Mesenchymal stem cell (in vitro differentiated cells and primary cell): ENCODE results near the gene RFX1.

Source experiments
- DNase-seq: peaks from one replicate; pipeline ENCODE4 v3.0.0-alpha.2; 2013
- H2AFZ ChIP-seq: one replicate; pipeline ENCODE4 v1.6.1; 2013; ENCODE audit warnings: low read depth, mild to moderate bottlenecking, control low read depth, inconsistent platforms, low read length, moderate library complexity
- H2AK5ac ChIP-seq: 2 replicates; pipeline ENCODE4 v1.6.1; 2013; ENCODE audit warnings: low read length, moderate library complexity, mild to moderate bottlenecking, inconsistent platforms; ENCODE audit not compliant: severe bottlenecking
- H2BK120ac ChIP-seq: one replicate; pipeline ENCODE4 v1.6.1; 2013; ENCODE audit warnings: low read depth, mild to moderate bottlenecking, inconsistent platforms, low read length, moderate library complexity
- H2BK12ac ChIP-seq, 2 experiments: one replicate each; pipeline ENCODE4 v1.6.1; 2013; ENCODE audit warnings: inconsistent platforms in 2 of 2, low read length in 2 of 2, mild to moderate bottlenecking in 2 of 2, moderate library complexity in 2 of 2, control low read depth in 1 of 2
- H2BK15ac ChIP-seq: one replicate; pipeline ENCODE4 v1.6.1; 2013; ENCODE audit warnings: mild to moderate bottlenecking, low read depth, inconsistent platforms; ENCODE audit not compliant: poor library complexity, severe bottlenecking
- H2BK5ac ChIP-seq: 2 replicates; pipeline ENCODE4 v1.6.1; 2013; ENCODE audit warnings: low read depth, mild to moderate bottlenecking, low read length, control low read depth, inconsistent platforms; ENCODE audit not compliant: poor library complexity, severe bottlenecking
- H3K14ac ChIP-seq, 2 experiments: one replicate each; pipeline ENCODE4 v1.6.1; 2013; ENCODE audit warnings: inconsistent platforms in 2 of 2, low read length in 2 of 2, control low read depth in 1 of 2, mild to moderate bottlenecking in 1 of 2, moderate library complexity in 1 of 2
- H3K18ac ChIP-seq, 2 experiments: one replicate each; pipeline ENCODE4 v1.6.1; 2013; ENCODE audit warnings: inconsistent platforms in 2 of 2, low read length in 2 of 2, control low read depth in 1 of 2, low read depth in 1 of 2, mild to moderate bottlenecking in 1 of 2
- H3K23ac ChIP-seq, 2 experiments: one replicate each; pipeline ENCODE4 v1.6.1; 2013; ENCODE audit warnings: inconsistent platforms in 2 of 2, low read length in 2 of 2, mild to moderate bottlenecking in 2 of 2, moderate library complexity in 2 of 2, control low read depth in 1 of 2
- H3K27ac ChIP-seq: 2 replicates; pipeline ENCODE4 v1.5.1; 2013; ENCODE audit warnings: mild to moderate bottlenecking, moderate library complexity, low read length, control low read depth, inconsistent platforms; ENCODE audit not compliant: poor library complexity, severe bottlenecking
- H3K27me3 ChIP-seq, 2 experiments: 2 replicates each; pipeline versions ENCODE4 v1.6.1 to v1.7.0; 2013; ENCODE audit warnings: low read length in 2 of 2, mild to moderate bottlenecking in 2 of 2, moderate library complexity in 2 of 2, control low read depth in 1 of 2, inconsistent platforms in 1 of 2; ENCODE audit not compliant: control insufficient read depth in 1 of 2, insufficient read depth in 1 of 2
- H3K36me3 ChIP-seq, 2 experiments: 2 replicates each; pipeline versions ENCODE4 v1.6.1 to v1.7.0; 2013; ENCODE audit warnings: low read length in 2 of 2, control low read depth in 1 of 2, inconsistent platforms in 1 of 2, low read depth in 1 of 2, mild to moderate bottlenecking in 1 of 2; ENCODE audit not compliant: insufficient read depth in 2 of 2, control insufficient read depth in 1 of 2
- H3K4ac ChIP-seq, 2 experiments: one replicate each; pipeline ENCODE4 v1.6.1; 2013; ENCODE audit warnings: inconsistent platforms in 2 of 2, low read length in 2 of 2, mild to moderate bottlenecking in 2 of 2, moderate library complexity in 2 of 2, control low read depth in 1 of 2, low read depth in 1 of 2
- H3K4me1 ChIP-seq: 2 replicates; pipeline ENCODE4 v1.6.1; 2013; ENCODE audit warnings: low read depth, low read length, control low read depth; ENCODE audit not compliant: control insufficient read depth, insufficient read depth
- H3K4me2 ChIP-seq: 2 replicates; pipeline ENCODE4 v1.6.1; 2013; ENCODE audit warnings: low read length, mild to moderate bottlenecking, inconsistent platforms; ENCODE audit not compliant: poor library complexity, severe bottlenecking
- H3K4me3 ChIP-seq, 2 experiments: 2 replicates each; pipeline versions ENCODE4 v1.5.1 to v1.7.0; 2013; ENCODE audit warnings: low read length in 2 of 2, mild to moderate bottlenecking in 2 of 2, control low read depth in 1 of 2, low read depth in 1 of 2; ENCODE audit not compliant: insufficient read depth in 1 of 2
- H3K79me1 ChIP-seq: replicated peaks from 2 replicates; pipeline ENCODE4 v1.6.1; 2013; ENCODE audit warnings: mild to moderate bottlenecking, control low read depth, low read length, inconsistent platforms; ENCODE audit not compliant: poor library complexity, severe bottlenecking
- H3K9ac ChIP-seq: 2 replicates; pipeline ENCODE4 v1.7.0; 2013; ENCODE audit warnings: mild to moderate bottlenecking, low read length, moderate library complexity
- H3K9me3 ChIP-seq: 2 replicates; pipeline ENCODE4 v1.7.0; 2013; ENCODE audit warnings: mild to moderate bottlenecking, low read length; ENCODE audit not compliant: control insufficient read depth
- H4K8ac ChIP-seq: one replicate; pipeline ENCODE4 v1.6.1; 2013; ENCODE audit warnings: inconsistent platforms, mild to moderate bottlenecking, low read length, moderate library complexity
- H4K91ac ChIP-seq: one replicate; pipeline ENCODE4 v1.6.1; 2013; ENCODE audit warnings: mild to moderate bottlenecking, low read length, inconsistent platforms
- WGBS: methylation state at CpG from one replicate; pipeline ENCODE4 v1.1.7; 2013; ENCODE audit warnings: mixed read lengths; 5-methylcytosine and 5-hydroxymethylcytosine counted together

The RFX1 gene

GRCh38 chr19:13981988-13982501 is 24.1 kb downstream of the RFX1 start:
- peaks cover 34% of the 10 kb centered on the region for H3K4me1 ChIP-seq
- H3K9ac ChIP-seq = no peak overlapping the region
- H2BK12ac ChIP-seq = no peak overlapping the region
- no peak overlapping the region for H2BK15ac ChIP-seq
- 94% methylated on average over 17 of the region's 17 CpGs for WGBS
- no peak overlapping the region for H2AFZ ChIP-seq
- no peak overlapping the region for H4K91ac ChIP-seq
- peaks cover 0 to 8% of the 10 kb centered on the region in 2 experiments for H3K27me3 ChIP-seq
- H3K4me3 ChIP-seq = no peak overlapping the region
- H3K4ac ChIP-seq = no peak overlapping the region
- no peak overlapping the region for H3K4me2 ChIP-seq
- no peak overlapping the region for H2BK120ac ChIP-seq
- no peak overlapping the region for H3K14ac ChIP-seq
- no peaks in the 10 kb centered on the region for H3K9me3 ChIP-seq
- H2AK5ac ChIP-seq = no peak overlapping the region
- peaks cover 6 to 45% of the 10 kb centered on the region in 2 experiments for H3K36me3 ChIP-seq
- no peak overlapping the region for H4K8ac ChIP-seq
- no peak for DNase-seq
- H3K23ac ChIP-seq = no peak overlapping the region
- no peak overlapping the region for H3K18ac ChIP-seq
- no peak overlapping the region for H2BK5ac ChIP-seq
- H3K79me1 ChIP-seq = peaks cover 2% of the 10 kb centered on the region
- no peak overlapping the region for H3K27ac ChIP-seq

GRCh38 chr19:13981467-13981866 is 24.7 kb downstream of the RFX1 start:
- Histone ChIP-seq H2BK15ac (no peak overlapping the region), H3K79me1 (peaks cover 2% of the 10 kb centered on the region), H3K9ac (no peak overlapping the region), H3K14ac (no peak overlapping the region), H3K4me1 (peaks cover 29% of the 10 kb centered on the region), H3K9me3 (no peaks in the 10 kb centered on the region), H2BK12ac (no peak overlapping the region), H4K8ac (no peak overlapping the region), H2AFZ (no peak overlapping the region), H3K4ac (no peak overlapping the region), H3K4me2 (no peak overlapping the region), H3K27me3 (peaks cover 0 to 8% of the 10 kb centered on the region in 2 experiments), H3K4me3 (no peak overlapping the region), H2BK5ac (no peak overlapping the region), H3K36me3 (peaks cover 7 to 47% of the 10 kb centered on the region in 2 experiments), H2AK5ac (no peak overlapping the region), H2BK120ac (no peak overlapping the region), H4K91ac (no peak overlapping the region), H3K27ac (no peak overlapping the region), H3K23ac (no peak overlapping the region), H3K18ac (no peak overlapping the region)
- 81% methylated on average over 9 of the region's 9 CpGs for WGBS
- no peak for DNase-seq

GRCh38 chr19:13981021-13981420 is 25.1 kb downstream of the RFX1 start:
- Histone ChIP-seq H2BK15ac (no peak overlapping the region), H2BK120ac (no peak overlapping the region), H3K14ac (no peak overlapping the region), H2AFZ (no peak overlapping the region), H3K27ac (no peak overlapping the region), H3K9ac (no peak overlapping the region), H4K91ac (no peak overlapping the region), H3K18ac (no peak overlapping the region), H4K8ac (no peak overlapping the region), H2AK5ac (no peak overlapping the region), H3K9me3 (no peaks in the 10 kb centered on the region), H3K36me3 (peaks cover 11 to 52% of the 10 kb centered on the region in 2 experiments), H3K23ac (no peak overlapping the region), H2BK12ac (no peak overlapping the region), H3K79me1 (peaks cover 2% of the 10 kb centered on the region), H3K27me3 (peaks cover 0 to 8% of the 10 kb centered on the region in 2 experiments), H3K4me1 (peaks cover 26% of the 10 kb centered on the region), H3K4ac (no peak overlapping the region), H3K4me3 (no peak overlapping the region), H2BK5ac (no peak overlapping the region), H3K4me2 (no peak overlapping the region)
- WGBS = 97% methylated on average over 5 of the region's 5 CpGs
- no peak for DNase-seq

- Histone ChIP-seq H4K91ac (peak overlapping the region; percentile 25), H3K9ac (no peak overlapping the region), H3K23ac (no peak overlapping the region), H2AFZ (no peak overlapping the region), H3K9me3 (no peaks in the 10 kb centered on the region), H2AK5ac (no peak overlapping the region), H2BK120ac (no peak overlapping the region), H3K4ac (no peak overlapping the region), H4K8ac (no peak overlapping the region), H3K27ac (no peak overlapping the region), H2BK12ac (no peak overlapping the region), H3K79me1 (peaks cover 4% of the 10 kb centered on the region), H2BK5ac (no peak overlapping the region), H3K14ac (no peak overlapping the region), H3K18ac (no peak overlapping the region), H3K27me3 (peaks cover 0 to 8% of the 10 kb centered on the region in 2 experiments), H3K4me2 (no peak overlapping the region), H3K4me3 (no peak overlapping the region), H3K36me3 (peaks cover 15 to 58% of the 10 kb centered on the region in 2 experiments), H3K4me1 (peaks cover 19% of the 10 kb centered on the region), H2BK15ac (no peak overlapping the region)
- DNase-seq = no peak
- 94% methylated on average over 14 of the region's 15 CpGs for WGBS
Observed at GRCh38 chr19:13980340-13980739, 25.8 kb downstream of the RFX1 start.
